Measurements from ENCODE around the gene REC114. TPM values are rescaled to one million over a fixed set of nuclear protein-coding genes. Genes with fewer than 3 reads are reported as not detected.

The REC114 gene
- total RNA-seq = not detected in 2 replicates

GRCh38 chr15:73442968-73443367 is at the start of gene REC114:
Gene REC114 (plus strand): TSS chr15:73443164. CDS start chr15:73443186, 22 bp downstream.

Other genes starting within 250 kb of the REC114 start
- gene HCN4, start 74.2 kb upstream of the REC114 start, total RNA-seq = not detected in 2 replicates
- 54.1 and 121 TPM in 2 replicates for gene NPTN, start 190.2 kb downstream of the REC114 start, total RNA-seq
- 127 and 140 TPM in 2 replicates for gene CD276, start 241.2 kb downstream of the REC114 start, total RNA-seq

Data from pericardium fibroblast (primary cell).